Naive thymus-derived CD4-positive, alpha-beta T cell (primary cell): ENCODE results near the gene AGAP1. TPM values are rescaled to one million over a fixed set of nuclear protein-coding genes. Genes with fewer than 3 reads are reported as not detected.

Source experiments
- ATAC-seq: fragments of 150-1000 bp; cut with Tn5 transposase; 2 replicates; pipeline ENCODE4 v1.10.0; 2021; ENCODE audit warnings: mild to moderate bottlenecking, moderate library complexity
- CTCF ChIA-PET: fragments of 350-600 bp; sonication (Branson Sonifier 250); formaldehyde crosslinking; loops from one replicate; lab custom pipeline; 2021; ENCODE audit warnings: antibody characterized with exemption; lab: Charles Lee
- POLR2A ChIA-PET: fragments of 350-600 bp; sonication (Branson Sonifier 250); formaldehyde crosslinking; loops from one replicate; lab custom pipeline; 2021; ENCODE audit warnings: antibody characterized with exemption, inconsistent platforms; lab: Charles Lee
- DNase-seq, 9 donors: peaks; one replicate each; pipeline versions ENCODE4 v3.0.0 to v3.0.0-alpha.2; 2020 to 2022; ENCODE audit warnings: mixed read lengths in 1 of 9
- H3K27ac ChIP-seq: one replicate; pipeline ENCODE4 v1.7.0; 2013; ENCODE audit warnings: mild to moderate bottlenecking, low read depth, low read length, moderate library complexity
- H3K27me3 ChIP-seq, 2 donors: one replicate each; pipeline ENCODE4 v1.7.0; 2013; ENCODE audit warnings: low read length in 2 of 2, mild to moderate bottlenecking in 2 of 2, moderate library complexity in 2 of 2; ENCODE audit not compliant: control insufficient read depth in 2 of 2, insufficient read depth in 2 of 2
- H3K36me3 ChIP-seq, 3 experiments: 1 replicate in 2 of 3; 2 replicates in 1 of 3; pipeline ENCODE4 v1.7.0; 2013; ENCODE audit warnings: low read length in 3 of 3, mild to moderate bottlenecking in 3 of 3, moderate library complexity in 1 of 3; ENCODE audit not compliant: insufficient read depth in 3 of 3, control insufficient read depth in 2 of 3
- H3K4me1 ChIP-seq, 2 donors: one replicate each; pipeline ENCODE4 v1.7.0; 2013; ENCODE audit warnings: low read length in 2 of 2, mild to moderate bottlenecking in 2 of 2, moderate library complexity in 1 of 2; ENCODE audit not compliant: control insufficient read depth in 2 of 2, insufficient read depth in 2 of 2
- H3K4me3 ChIP-seq: 2 replicates; pipeline ENCODE4 v1.7.0; 2013; ENCODE audit warnings: mild to moderate bottlenecking, low read length
- H3K9me3 ChIP-seq, 3 experiments: 1 replicate in 2 of 3; 2 replicates in 1 of 3; pipeline ENCODE4 v1.7.0; 2013; ENCODE audit warnings: low read length in 3 of 3; ENCODE audit not compliant: control insufficient read depth in 2 of 3
- H3K27ac Mint-ChIP-seq, 9 donors: one replicate each; pipeline ENCODE4 v1.8.0; 2020 to 2022; ENCODE audit warnings: mixed read lengths in 9 of 9, mild to moderate bottlenecking in 8 of 9, moderate library complexity in 5 of 9, inconsistent platforms in 2 of 9
- H3K27me3 Mint-ChIP-seq, 5 donors: one replicate each; pipeline ENCODE4 v1.8.0; 2021 to 2022; ENCODE audit warnings: mixed read lengths in 5 of 5, mild to moderate bottlenecking in 1 of 5
- H3K36me3 Mint-ChIP-seq, 5 donors: one replicate each; pipeline ENCODE4 v1.8.0; 2020 to 2022; ENCODE audit warnings: mixed read lengths in 5 of 5, mild to moderate bottlenecking in 3 of 5, inconsistent platforms in 1 of 5
- H3K4me1 Mint-ChIP-seq, 7 donors: one replicate each; pipeline ENCODE4 v1.8.0; 2020 to 2022; ENCODE audit warnings: mixed read lengths in 7 of 7, mild to moderate bottlenecking in 3 of 7, inconsistent platforms in 1 of 7
- H3K4me3 Mint-ChIP-seq, 10 donors: one replicate each; pipeline ENCODE4 v1.8.0; 2020 to 2022; ENCODE audit warnings: mild to moderate bottlenecking in 10 of 10, mixed read lengths in 10 of 10, moderate library complexity in 6 of 10, inconsistent platforms in 2 of 10
- H3K9me3 Mint-ChIP-seq, 11 donors: one replicate each; pipeline ENCODE4 v1.8.0; 2020 to 2022; ENCODE audit warnings: mixed read lengths in 11 of 11, mild to moderate bottlenecking in 4 of 11, inconsistent platforms in 1 of 11, moderate library complexity in 1 of 11
- intact Hi-C, 2 donors: fragments of 100-400 bp; cut with micrococcal nuclease; formaldehyde crosslinking; loops; one replicate each; pipeline ENCODE4 v1.15.1; 2023
- polyA plus RNA-seq, 2 donors: library from polyadenylated mRNA; unstranded; fragments of 300-500 nt; fragmentation: Illumina TruSeq; gene quantifications; one replicate each; pipeline ENCODE4 v1.2.3, GENCODE V29; 2021
- total RNA-seq, 6 experiments: library from RNA in 5 of 6; stranded (reverse) in 5 of 6; gene quantifications; 1 replicate in 5 of 6; 2 replicates in 1 of 6; pipeline ENCODE4 v1.2.3 and lab custom pipeline; 2021 to 2026

Gene AGAP1
- total and polyA plus RNA-seq, 7 experiments from 2014 or later, result 0.35 to 9.6 (median 0.85) TPM; not detected in 2

GRCh38 chr2:236159778-236160170 is 665.9 kb downstream of the AGAP1 start:
- ChIA-PET POLR2A (no interaction called here), CTCF (no interaction called here)
- Histone ChIP-seq H3K9me3 (no peaks in the 10 kb centered on the region), H3K27me3 (no peaks in the 10 kb centered on the region), H3K4me1 (no peaks in the 10 kb centered on the region), H3K27ac (no peak overlapping the region), H3K4me3 (no peak overlapping the region), H3K36me3 (no peaks in the 10 kb centered on the region)
- no peak for DNase-seq
- intact Hi-C loops, result no loop called here
- Mint-ChIP-seq H3K27me3 (peaks cover 41 to 65% (median 49%) of the 10 kb centered on the region in 5 donors), H3K9me3 (peaks cover 0 to 6% (median 0%) of the 10 kb centered on the region in 11 donors), H3K4me1 (peaks cover 0 to 11% (median 2%) of the 10 kb centered on the region in 7 donors), H3K27ac (no peak overlapping the region), H3K36me3 (no peaks in the 10 kb centered on the region), H3K4me3 (no peak overlapping the region)
- ATAC-seq, result no peak

- intact Hi-C loops, result no loop called here
- H3K9me3 ChIP-seq, result no peaks in the 10 kb centered on the region
- no peaks in the 10 kb centered on the region for H3K27me3 ChIP-seq
- H3K4me1 Mint-ChIP-seq, result peaks cover 0 to 17% (median 8%) of the 10 kb centered on the region in 7 donors
- H3K27me3 Mint-ChIP-seq, result peaks cover 49 to 67% (median 49%) of the 10 kb centered on the region in 5 donors
- H3K36me3 ChIP-seq, result no peaks in the 10 kb centered on the region
- H3K4me1 ChIP-seq, result no peaks in the 10 kb centered on the region
- ChIA-PET CTCF (no interaction called here), POLR2A (no interaction called here)
- no peak for ATAC-seq
- H3K4me3 Mint-ChIP-seq, result no peak overlapping the region
- peaks cover 0 to 3% (median 0%) of the 10 kb centered on the region in 11 donors for H3K9me3 Mint-ChIP-seq
- DNase-seq, result no peak
- H3K27ac Mint-ChIP-seq, result no peak overlapping the region
- no peak overlapping the region for H3K27ac ChIP-seq
- no peak overlapping the region for H3K4me3 ChIP-seq
- H3K36me3 Mint-ChIP-seq, result no peaks in the 10 kb centered on the region
Observed at GRCh38 chr2:236160366-236161081, 666.7 kb downstream of the AGAP1 start.

- POLR2A ChIA-PET, result no interaction called here
- no peaks in the 10 kb centered on the region for H3K36me3 ChIP-seq
- ATAC-seq, result no peak
- Mint-ChIP-seq H3K4me1 (peaks cover 0 to 17% (median 8%) of the 10 kb centered on the region in 7 donors), H3K27ac (no peak overlapping the region), H3K4me3 (no peak overlapping the region), H3K9me3 (peaks cover 0 to 3% (median 0%) of the 10 kb centered on the region in 11 donors), H3K27me3 (peaks cover 50 to 67% (median 52%) of the 10 kb centered on the region in 5 donors), H3K36me3 (no peaks in the 10 kb centered on the region)
- no peaks in the 10 kb centered on the region for H3K9me3 ChIP-seq
- H3K27me3 ChIP-seq, result peaks cover 0 to 3% of the 10 kb centered on the region in 2 donors
- intact Hi-C loops, result no loop called here
- H3K4me3 ChIP-seq, result no peak overlapping the region
- no peak overlapping the region for H3K27ac ChIP-seq
- no peak for DNase-seq
- H3K4me1 ChIP-seq, result no peaks in the 10 kb centered on the region
- CTCF ChIA-PET, result no interaction called here
Observed at GRCh38 chr2:236161082-236161462, 667.2 kb downstream of the AGAP1 start.

- no peak overlapping the region for H3K4me3 ChIP-seq
- ChIA-PET POLR2A (no interaction called here), CTCF (no interaction called here)
- Mint-ChIP-seq H3K4me1 (peaks cover 0 to 21% (median 13%) of the 10 kb centered on the region in 7 donors), H3K4me3 (no peak overlapping the region), H3K27me3 (peaks cover 54 to 68% (median 55%) of the 10 kb centered on the region in 5 donors), H3K27ac (no peak overlapping the region), H3K36me3 (no peaks in the 10 kb centered on the region), H3K9me3 (peaks cover 0 to 2% (median 0%) of the 10 kb centered on the region in 11 donors)
- no peaks in the 10 kb centered on the region for H3K36me3 ChIP-seq
- no peaks in the 10 kb centered on the region for H3K9me3 ChIP-seq
- no peak overlapping the region for H3K27ac ChIP-seq
- intact Hi-C loops, result no loop called here
- ATAC-seq (no peak), DNase-seq (no peak)
- peaks cover 0 to 6% of the 10 kb centered on the region in 2 donors for H3K27me3 ChIP-seq
- H3K4me1 ChIP-seq, result no peaks in the 10 kb centered on the region
Observed at GRCh38 chr2:236161531-236161930, 667.7 kb downstream of the AGAP1 start.

- intact Hi-C loops, result no loop called here
- peaks cover 55 to 73% (median 59%) of the 10 kb centered on the region in 5 donors for H3K27me3 Mint-ChIP-seq
Observed at GRCh38 chr2:236162031-236162845, 668.4 kb downstream of the AGAP1 start.

GRCh38 chr2:236162882-236163470 is 669.1 kb downstream of the AGAP1 start:
- H3K27me3 Mint-ChIP-seq, result peaks cover 47 to 66% (median 57%) of the 10 kb centered on the region in 5 donors
- no peaks in the 10 kb centered on the region for H3K9me3 ChIP-seq
- no peak overlapping the region for H3K27ac Mint-ChIP-seq
- peaks cover 0 to 6% of the 10 kb centered on the region in 2 donors for H3K27me3 ChIP-seq
- intact Hi-C loops, result no loop called here
- no peak overlapping the region for H3K4me3 ChIP-seq
- H3K4me1 ChIP-seq, result no peaks in the 10 kb centered on the region
- H3K9me3 Mint-ChIP-seq, result peaks cover 0 to 2% (median 0%) of the 10 kb centered on the region in 11 donors
- no peaks in the 10 kb centered on the region for H3K36me3 ChIP-seq
- DNase-seq (no peak), ATAC-seq (no peak)
- peak overlapping the region in 3 of 10 donors; percentile 31 to 46 (median 32) for H3K4me3 Mint-ChIP-seq
- ChIA-PET POLR2A (no interaction called here), CTCF (no interaction called here)
- no peak overlapping the region for H3K27ac ChIP-seq
- peaks cover 0 to 22% (median 16%) of the 10 kb centered on the region in 7 donors for H3K4me1 Mint-ChIP-seq
- H3K36me3 Mint-ChIP-seq, result no peaks in the 10 kb centered on the region

More at GRCh38 chr2:236162031-236162845, 668.4 kb downstream of the AGAP1 start:
- ChIA-PET CTCF (no interaction called here), POLR2A (no interaction called here)
- H3K27ac Mint-ChIP-seq, result no peak overlapping the region
- peaks cover 0 to 2% (median 0%) of the 10 kb centered on the region in 11 donors for H3K9me3 Mint-ChIP-seq
- H3K27ac ChIP-seq, result no peak overlapping the region
- H3K36me3 Mint-ChIP-seq, result no peaks in the 10 kb centered on the region
- peaks cover 0 to 6% of the 10 kb centered on the region in 2 donors for H3K27me3 ChIP-seq
- ATAC-seq (no peak), DNase-seq (no peak)
- no peaks in the 10 kb centered on the region for H3K9me3 ChIP-seq
- no peaks in the 10 kb centered on the region for H3K4me1 ChIP-seq
- no peak overlapping the region for H3K4me3 ChIP-seq
- H3K4me3 Mint-ChIP-seq, result peak overlapping the region in 2 of 10 donors; percentile 32 to 46
- peaks cover 0 to 22% (median 16%) of the 10 kb centered on the region in 7 donors for H3K4me1 Mint-ChIP-seq
- no peaks in the 10 kb centered on the region for H3K36me3 ChIP-seq
